ENCODE data around the gene TTC9C. TPM values are rescaled to one million over a fixed set of nuclear protein-coding genes. Genes with fewer than 3 reads are reported as not detected.

Gene TTC9C
- total and polyA plus RNA-seq, 2 of the 8 experiments (the other 6 are each of a cell fraction or from before 2014, with no cell fraction given): 25.4 to 34.1 TPM

DNA sequence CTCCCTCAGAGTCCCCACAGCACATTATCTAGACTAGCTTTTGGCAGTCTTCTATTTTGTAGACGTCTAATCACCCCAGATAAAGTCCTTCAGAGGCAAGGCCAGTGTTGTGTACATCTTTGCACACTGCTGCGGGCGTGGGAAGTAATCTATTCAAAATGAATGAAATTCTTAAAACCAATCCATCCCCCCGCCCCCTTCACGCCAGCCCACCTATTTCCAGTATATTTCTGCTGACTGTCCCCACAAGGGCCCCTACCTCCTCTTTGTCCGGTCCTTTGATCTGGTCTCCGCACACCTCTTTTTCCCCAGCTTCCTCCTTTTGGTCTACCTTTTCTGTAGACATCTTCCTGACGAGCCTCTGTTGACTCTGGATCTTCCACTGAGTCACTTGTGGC is 21.4 kb upstream of the TTC9C start:
- Histone ChIP-seq H2BK12ac (ENCODE audit: low read depth, low read length) (peak overlapping the region; percentile 86; the same call in 1 of the 2 replicates), H2AK5ac (ENCODE audit: low read depth, low read length) (no peak overlapping the region; the same call in 1 of the 2 replicates), H2BK20ac (ENCODE audit: low read length) (0 out of 2 replicates have a peak overlapping the region, but pooled peaks have one; percentile 66), H3K4me2 (ENCODE audit: insufficient read depth in 1 of 2, low read depth in 2 of 2, low read length in 2 of 2) (peak overlapping the region; percentile 99), H4K5ac (ENCODE audit: insufficient read length, low read depth, low read length) (peak overlapping the region; percentile 38), H4K91ac (replicated peaks; ENCODE audit: insufficient read length, low read length) (peak overlapping the region; percentile 67), H3K36me3 (ENCODE audit: control insufficient read depth in 2 of 4, insufficient read depth in 4 of 4, low read length in 3 of 4) (peaks cover 4 to 15% (median 7%) of the 10 kb centered on the region in 4 experiments; a peak in 6 of 8 replicates), H3K9ac (replicated peaks in 1 of 4; ENCODE audit: extremely low read depth in 1 of 4, low read depth in 3 of 4, low read length in 3 of 4) (peak overlapping the region in 3 of 4 experiments; percentile 52 to 76 (median 63); a peak in 6 of 7 replicates), H3K23me2 (ENCODE audit: low read depth, low read length) (peaks cover 22% of the 10 kb centered on the region), H4K20me1 (replicated peaks in 1 of 2; ENCODE audit: control insufficient read depth in 1 of 2, insufficient read depth in 2 of 2, low read length in 2 of 2) (no peaks in the 10 kb centered on the region), H3K4me3 (ENCODE audit: extremely low read depth in 1 of 4, insufficient read depth in 2 of 4, low read depth in 3 of 4, low read length in 4 of 4) (peak overlapping the region; percentile 49 to 83 (median 82)), H3K79me1 (ENCODE audit: low read depth, low read length) (no peaks in the 10 kb centered on the region; the same call in 1 of the 2 replicates), H2BK15ac (ENCODE audit: low read length) (peak overlapping the region; percentile 33; the same call in 1 of the 2 replicates), H3K56ac (replicated peaks; ENCODE audit: insufficient read length, low read depth, low read length) (no peak overlapping the region), H3K4me1 (replicated peaks in 1 of 4; ENCODE audit: control insufficient read depth in 3 of 4, insufficient read depth in 4 of 4, low read length in 3 of 4) (peaks cover 7 to 34% (median 20%) of the 10 kb centered on the region in 4 experiments), H3K9me3 (ENCODE audit: insufficient read depth in 2 of 2, low read depth in 1 of 2, low read length in 1 of 2) (no peaks in the 10 kb centered on the region), H3K4ac (replicated peaks; ENCODE audit: insufficient read length, low read depth, low read length) (peak overlapping the region; percentile 75), H3K27ac (ENCODE audit: low read depth, low read length) (peak overlapping the region; percentile 25), H4K8ac (ENCODE audit: extremely low read depth, insufficient read depth, low read length) (no peak overlapping the region), H2BK120ac (replicated peaks; ENCODE audit: low read depth, low read length) (peak overlapping the region; percentile 72), H2BK5ac (ENCODE audit: low read depth, low read length) (peak overlapping the region; percentile 86), H3K27me3 (replicated peaks in 1 of 4; ENCODE audit: control insufficient read depth in 3 of 4, extremely low read depth in 1 of 4, insufficient read depth in 3 of 4, low read length in 3 of 4) (no peaks in the 10 kb centered on the region), H3K18ac (ENCODE audit: extremely low read depth, low read length) (peak overlapping the region; percentile 78), H2AFZ (ENCODE audit: low read length) (no peak overlapping the region), H3K23ac (ENCODE audit: insufficient read length) (no peak overlapping the region), H3K79me2 (ENCODE audit: control insufficient read depth in 1 of 2, insufficient read depth in 2 of 2, low read length in 2 of 2) (peaks cover 0 to 7% of the 10 kb centered on the region in 2 experiments; a peak in 1 of 4 replicates), H3K14ac (ENCODE audit: insufficient read length) (no peak overlapping the region)
- FAIRE-seq (no peak), DNase-seq (ENCODE audit: low read depth in 1 of 2, low spot score in 2 of 2) (no peak)
- peak; percentile 2 for TF ChIP-seq KDM4A (IDR thresholded peaks at IDR 0.05; ENCODE audit: low read depth, low read length, severe bottlenecking)
- TF ChIP-seq SUZ12 (IDR thresholded peaks at IDR 0.05; ENCODE audit: low read length): no peak
- CTCF ChIA-PET (ENCODE audit: partially characterized antibody): interaction anchor here (1.2 to 3.8 kb wide), 5 partner anchors 18 to 64 kb away, joined by 3 to 21 read pairs (median 9); partner anchors contain the start of genes C11orf98, CSKMT, LRRN4CL and TAF6L
- 3% methylated on average over 8 of the region's 8 CpGs; no CpG with 5 or more reads in 1 of the 2 experiments for WGBS, 2 experiments (ENCODE audit: extremely low coverage in 1 of 2, insufficient coverage in 1 of 2, insufficient read length in 1 of 2, insufficient replicate concordance in 2 of 2, low coverage in 1 of 2, low lambda C conversion rate in 2 of 2, missing lambda C conversion rate in 1 of 2)
- POLR2A ChIA-PET (ENCODE audit: partially characterized antibody): interaction anchor here (0.7 to 61.4 kb wide), 28 partner anchors 8 to 150 kb away, joined by 3 to 2041 read pairs (median 8); partner anchors contain the start of genes C11orf98, CSKMT, EEF1G and EML3

Data from H1 (cell line).